Osteocyte (in vitro differentiated cells): Measurements from ENCODE around the gene GCFC2. TPM values are rescaled to one million over a fixed set of nuclear protein-coding genes. Genes with fewer than 3 reads are reported as not detected.
A peak's percentile ranks its signal among the peaks of the same experiment; 100 is the strongest.

Experiments used
- DNase-seq: peaks from one replicate; pipeline ENCODE4 v3.0.0; 2021; ENCODE audit warnings: mixed read lengths; ENCODE audit not compliant: unreplicated experiment; ENCODE audit errors: extremely low spot score
- H3K27ac Mint-ChIP-seq: one replicate; pipeline ENCODE4 v1.8.0; 2021; ENCODE audit warnings: mild to moderate bottlenecking, mixed read lengths; ENCODE audit not compliant: unreplicated experiment
- H3K27me3 Mint-ChIP-seq: one replicate; pipeline ENCODE4 v1.8.0; 2021; ENCODE audit warnings: mixed read lengths; ENCODE audit not compliant: unreplicated experiment
- H3K36me3 Mint-ChIP-seq: one replicate; pipeline ENCODE4 v1.8.0; 2021; ENCODE audit warnings: mixed read lengths; ENCODE audit not compliant: unreplicated experiment
- H3K4me1 Mint-ChIP-seq: one replicate; pipeline ENCODE4 v1.8.0; 2021; ENCODE audit warnings: mixed read lengths; ENCODE audit not compliant: unreplicated experiment
- H3K4me3 Mint-ChIP-seq: one replicate; pipeline ENCODE4 v1.8.0; 2021; ENCODE audit warnings: mild to moderate bottlenecking, moderate library complexity, mixed read lengths; ENCODE audit not compliant: unreplicated experiment
- H3K9me3 Mint-ChIP-seq: one replicate; pipeline ENCODE4 v1.8.0; 2021; ENCODE audit warnings: mixed read lengths; ENCODE audit not compliant: unreplicated experiment
- total RNA-seq: library from RNA; stranded (reverse); gene quantifications from 2 replicates; pipeline ENCODE4 v1.2.1, GENCODE V29; 2021
- TF ChIP-seq, protein P1 (sequence below): fragments of 200-600 bp; sonication (generic); IDR thresholded peaks from 2 replicates; pipeline ENCODE4 v1.5.0; 2021; ENCODE audit warnings: antibody characterized with exemption, mild to moderate bottlenecking, moderate library complexity

The GCFC2 gene
- total RNA-seq, 1 donor from 2014 or later = 13.2 TPM

DNA sequence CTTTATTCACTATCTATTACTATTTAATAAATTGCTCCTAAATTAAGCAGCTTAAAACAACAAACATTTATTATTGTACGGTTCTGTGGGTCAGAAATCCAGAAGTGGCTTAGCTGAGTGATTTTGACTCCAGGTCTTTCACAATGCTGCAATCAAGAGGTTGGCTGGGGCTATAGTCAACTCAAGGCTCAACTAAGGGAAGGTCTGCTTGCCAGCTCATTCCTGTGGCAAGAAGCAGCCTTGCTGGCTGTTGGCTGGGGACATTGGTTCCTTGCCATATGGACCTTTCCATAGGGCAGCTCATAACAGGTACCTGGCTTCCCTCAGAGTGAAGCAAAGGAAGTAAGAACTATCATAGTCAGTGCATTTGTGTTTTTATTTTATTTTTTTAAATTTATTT, 69.1 kb downstream of the GCFC2 start:
- Mint-ChIP-seq H3K27me3 (peaks cover 26% of the 10 kb centered on the region), H3K36me3 (no peaks in the 10 kb centered on the region), H3K4me1 (peaks cover 14% of the 10 kb centered on the region), H3K9me3 (no peaks in the 10 kb centered on the region), H3K27ac (no peak overlapping the region), H3K4me3 (no peak overlapping the region)
- no peak for DNase-seq
- TF ChIP-seq, protein P1, sequence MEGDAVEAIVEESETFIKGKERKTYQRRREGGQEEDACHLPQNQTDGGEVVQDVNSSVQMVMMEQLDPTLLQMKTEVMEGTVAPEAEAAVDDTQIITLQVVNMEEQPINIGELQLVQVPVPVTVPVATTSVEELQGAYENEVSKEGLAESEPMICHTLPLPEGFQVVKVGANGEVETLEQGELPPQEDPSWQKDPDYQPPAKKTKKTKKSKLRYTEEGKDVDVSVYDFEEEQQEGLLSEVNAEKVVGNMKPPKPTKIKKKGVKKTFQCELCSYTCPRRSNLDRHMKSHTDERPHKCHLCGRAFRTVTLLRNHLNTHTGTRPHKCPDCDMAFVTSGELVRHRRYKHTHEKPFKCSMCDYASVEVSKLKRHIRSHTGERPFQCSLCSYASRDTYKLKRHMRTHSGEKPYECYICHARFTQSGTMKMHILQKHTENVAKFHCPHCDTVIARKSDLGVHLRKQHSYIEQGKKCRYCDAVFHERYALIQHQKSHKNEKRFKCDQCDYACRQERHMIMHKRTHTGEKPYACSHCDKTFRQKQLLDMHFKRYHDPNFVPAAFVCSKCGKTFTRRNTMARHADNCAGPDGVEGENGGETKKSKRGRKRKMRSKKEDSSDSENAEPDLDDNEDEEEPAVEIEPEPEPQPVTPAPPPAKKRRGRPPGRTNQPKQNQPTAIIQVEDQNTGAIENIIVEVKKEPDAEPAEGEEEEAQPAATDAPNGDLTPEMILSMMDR = no peak

DNA sequence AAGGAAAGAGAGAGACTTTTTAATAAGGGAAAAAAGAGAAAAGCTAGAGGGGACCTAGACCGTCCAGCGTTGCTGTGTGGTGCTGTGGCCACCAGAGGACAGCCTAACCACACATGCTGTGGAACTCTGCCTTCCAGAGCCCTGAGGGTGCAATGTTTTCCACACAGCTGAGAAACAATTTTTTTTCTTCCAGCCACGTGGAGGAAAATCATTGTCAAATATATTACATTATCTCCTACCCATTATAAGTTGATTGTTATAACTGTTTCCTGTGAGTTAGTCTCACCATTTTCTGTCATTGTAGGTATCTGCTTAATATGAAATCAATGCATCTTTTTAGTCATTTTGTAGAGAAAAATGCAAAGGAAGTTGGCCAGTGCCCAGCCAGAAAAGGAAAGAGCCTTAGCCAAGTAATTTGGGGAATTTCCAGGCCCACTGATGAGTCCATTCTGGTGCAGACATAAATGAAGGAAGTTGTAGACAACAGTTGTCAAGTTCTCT, 70.0 kb downstream of the GCFC2 start:
- Mint-ChIP-seq H3K36me3 (no peaks in the 10 kb centered on the region), H3K4me1 (peaks cover 9% of the 10 kb centered on the region), H3K27me3 (peaks cover 33% of the 10 kb centered on the region), H3K27ac (peak overlapping the region; percentile 51), H3K9me3 (no peaks in the 10 kb centered on the region), H3K4me3 (no peak overlapping the region)
- TF ChIP-seq, protein P1 = peak; percentile 98
- no peak for DNase-seq

GRCh38 chr2:75637568-75637967, 73.1 kb downstream of the GCFC2 start:
- Mint-ChIP-seq H3K9me3 (no peaks in the 10 kb centered on the region), H3K36me3 (no peaks in the 10 kb centered on the region), H3K27ac (no peak overlapping the region), H3K4me3 (no peak overlapping the region), H3K27me3 (peaks cover 33% of the 10 kb centered on the region), H3K4me1 (peaks cover 13% of the 10 kb centered on the region)
- DNase-seq = no peak
- TF ChIP-seq, protein P1 = no peak

DNA sequence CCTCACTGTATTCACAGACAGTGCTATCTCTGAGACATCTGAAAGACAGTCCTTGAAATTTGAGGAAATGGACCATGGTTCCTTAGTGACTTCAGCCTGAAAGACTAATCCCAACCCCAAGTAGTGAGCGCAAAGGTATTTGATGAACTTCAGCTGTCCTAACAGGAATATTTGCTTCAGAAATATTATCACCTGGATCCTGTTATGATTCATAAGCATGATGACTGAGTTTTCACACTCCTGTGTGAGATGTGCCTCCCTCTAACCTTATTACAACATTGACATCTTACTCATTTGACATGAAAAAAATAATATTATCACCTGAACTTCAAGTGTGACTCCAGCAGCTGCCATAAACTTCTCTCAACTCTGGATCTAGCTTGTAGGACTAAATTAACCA, 75.8 kb downstream of the GCFC2 start:
- no peak for DNase-seq
- Mint-ChIP-seq H3K27me3 (peaks cover 33% of the 10 kb centered on the region), H3K4me1 (peaks cover 14% of the 10 kb centered on the region), H3K9me3 (no peaks in the 10 kb centered on the region), H3K36me3 (no peaks in the 10 kb centered on the region), H3K27ac (no peak overlapping the region), H3K4me3 (no peak overlapping the region)
- TF ChIP-seq, protein P1 = no peak

DNA sequence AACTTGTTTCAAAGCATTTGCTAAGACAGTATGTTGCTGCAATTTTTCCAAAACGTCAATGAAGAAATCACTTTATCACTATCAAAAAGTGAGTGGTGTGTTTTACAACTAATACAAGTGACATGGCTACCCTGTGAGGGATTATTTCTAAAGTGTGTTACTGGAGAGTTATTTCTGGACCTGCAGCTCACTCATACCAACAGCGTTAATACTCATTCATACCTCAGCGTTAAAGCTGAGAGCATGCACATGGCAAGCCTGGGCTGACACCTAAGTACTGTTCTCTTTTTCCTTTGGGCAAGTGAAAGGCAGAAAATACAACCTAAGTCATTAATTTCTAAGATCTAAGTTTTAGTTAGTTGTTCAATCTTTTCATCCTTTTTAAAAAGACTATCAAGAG, 77.1 kb downstream of the GCFC2 start:
- no peak overlapping the region for H3K27ac Mint-ChIP-seq
- H3K9me3 Mint-ChIP-seq = no peaks in the 10 kb centered on the region
- H3K36me3 Mint-ChIP-seq = no peaks in the 10 kb centered on the region
- no peak overlapping the region for H3K4me3 Mint-ChIP-seq
- H3K27me3 Mint-ChIP-seq = peaks cover 23% of the 10 kb centered on the region
- no peak for DNase-seq
- TF ChIP-seq, protein P1 = no peak
- H3K4me1 Mint-ChIP-seq = peaks cover 14% of the 10 kb centered on the region
